NCI-H2227 treated with DMSO at 0.1 percent for 48 hours (cell line): ENCODE results near the gene GPR137B.

Source experiments
- DNase-seq: peaks from one replicate; lab custom pipeline; 2025; lab: John Stamatoyannopoulos, UW

GPR137B gene

GRCh38 chr1:236200925-236201324 is 58.6 kb downstream of the GPR137B start:
- no peak for DNase-seq

DNA sequence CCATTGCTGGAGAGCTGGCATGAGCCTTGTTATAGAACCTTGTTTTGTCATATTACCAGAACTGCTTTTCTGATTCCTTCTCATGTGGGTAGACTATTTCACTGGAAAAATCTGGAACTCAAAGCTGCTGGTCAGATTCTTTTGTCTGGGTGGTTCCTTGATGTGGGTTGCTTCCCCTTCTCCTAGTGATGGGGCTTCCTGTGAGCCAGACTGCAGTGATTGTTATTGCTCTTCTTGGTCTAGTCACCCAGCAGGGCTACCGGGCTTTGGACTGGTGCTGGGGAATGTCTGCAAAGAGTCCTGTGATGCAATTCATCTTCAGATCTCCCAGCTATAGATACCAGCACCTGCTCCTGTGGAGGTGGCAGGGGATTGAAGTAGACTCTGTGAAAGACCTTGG is 59.4 kb downstream of the GPR137B start:
- no peak for DNase-seq

DNA sequence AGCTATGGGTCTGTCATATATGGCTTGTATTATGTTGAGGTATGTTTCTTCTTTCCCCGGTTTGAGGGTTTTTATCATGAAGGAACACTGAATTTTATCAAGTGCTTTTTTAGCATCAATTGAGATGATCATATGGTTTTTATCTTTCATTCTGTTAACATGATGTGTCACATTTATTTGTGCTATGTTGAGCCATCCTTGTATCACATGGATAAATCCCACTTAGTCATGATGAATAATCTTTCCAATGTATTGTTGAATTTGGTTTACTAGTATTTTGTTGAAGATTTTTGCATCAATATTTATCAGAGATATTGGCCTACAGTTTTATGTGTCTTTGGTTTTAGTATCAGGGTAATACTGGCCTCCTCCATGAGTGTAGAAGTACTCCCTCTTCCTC is 61.7 kb downstream of the GPR137B start:
- DNase-seq: no peak

GRCh38 chr1:236204656-236205055 is 62.3 kb downstream of the GPR137B start:
- DNase-seq: no peak

- no peak for DNase-seq
Measured at GRCh38 chr1:236206548-236206947, 64.2 kb downstream of the GPR137B start.

DNA sequence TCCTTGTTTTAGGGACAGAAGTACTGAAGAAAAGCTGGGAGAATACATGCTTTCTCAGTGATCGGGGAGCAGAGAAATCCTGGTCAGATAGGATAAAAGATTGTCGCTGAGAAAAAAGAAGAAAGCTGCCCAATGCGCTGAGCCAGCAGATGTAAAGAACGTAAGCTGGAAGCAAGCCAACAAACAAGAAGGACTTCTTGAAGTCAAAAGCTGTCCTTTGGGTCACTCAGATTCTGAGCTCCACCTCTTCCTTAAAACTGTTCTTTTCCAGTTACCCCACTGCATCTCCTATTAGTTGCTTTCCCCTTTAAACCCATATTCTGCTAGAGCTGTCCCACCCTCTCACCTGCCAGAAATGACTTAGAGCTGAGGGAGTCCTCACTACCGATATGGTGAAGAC is 64.8 kb downstream of the GPR137B start:
- no peak for DNase-seq

DNA sequence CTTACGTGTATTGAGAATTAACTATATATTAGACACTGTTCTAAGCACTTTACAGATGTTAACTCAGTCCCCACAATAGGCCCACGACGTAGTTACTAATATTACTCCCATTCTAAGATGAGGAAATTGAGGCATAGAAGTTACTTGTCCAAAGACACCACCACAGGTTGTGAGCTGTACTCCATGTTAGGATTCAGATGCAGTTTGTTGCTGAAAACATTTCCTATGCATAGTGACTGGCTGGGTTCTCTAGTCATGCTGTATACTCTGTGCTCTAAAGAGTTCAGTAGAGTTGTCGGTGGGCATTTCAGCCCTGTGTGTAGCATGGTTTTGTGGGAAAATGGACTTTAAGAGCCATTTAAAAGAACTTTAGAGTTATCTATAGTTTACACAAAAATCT is 65.2 kb downstream of the GPR137B start:
- no peak for DNase-seq

DNA sequence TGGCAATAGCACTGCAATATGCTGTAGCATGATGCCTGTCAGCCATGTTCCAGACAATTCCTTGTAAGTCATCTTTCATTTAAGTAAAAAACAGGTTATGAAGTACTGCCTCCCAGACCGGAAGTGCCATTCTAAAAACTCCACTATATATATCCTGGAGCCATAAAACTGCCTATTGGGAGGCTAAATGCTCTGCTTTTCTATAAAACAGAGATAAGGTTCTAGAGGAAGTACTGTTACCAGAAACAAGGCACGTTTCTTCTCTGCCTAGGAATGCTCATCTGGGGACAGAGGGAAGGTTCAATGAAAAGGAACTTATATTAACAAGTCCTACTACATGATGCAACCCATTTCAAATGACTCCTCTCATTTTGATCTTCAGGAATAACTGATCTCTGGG is 66.8 kb downstream of the GPR137B start:
- DNase-seq: no peak

DNA sequence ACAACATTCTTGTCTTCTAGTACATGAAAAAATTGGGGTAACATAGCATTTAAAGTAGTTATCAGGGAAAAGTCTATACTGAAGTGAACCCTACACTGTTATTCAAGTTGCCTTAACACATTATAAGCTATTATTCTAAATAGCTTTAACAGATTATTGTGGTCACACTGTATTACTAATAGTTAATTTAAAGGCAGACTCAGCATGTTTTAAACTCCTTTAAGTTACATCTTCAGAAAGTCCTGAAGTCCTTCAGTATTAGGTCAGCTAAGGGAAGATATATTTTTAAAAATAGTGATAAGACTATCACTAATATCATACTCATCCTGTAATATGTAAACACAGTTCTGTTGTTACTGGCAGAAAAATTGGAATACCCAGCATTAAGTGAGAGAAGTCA is 67.4 kb downstream of the GPR137B start:
- DNase-seq: no peak

DNA sequence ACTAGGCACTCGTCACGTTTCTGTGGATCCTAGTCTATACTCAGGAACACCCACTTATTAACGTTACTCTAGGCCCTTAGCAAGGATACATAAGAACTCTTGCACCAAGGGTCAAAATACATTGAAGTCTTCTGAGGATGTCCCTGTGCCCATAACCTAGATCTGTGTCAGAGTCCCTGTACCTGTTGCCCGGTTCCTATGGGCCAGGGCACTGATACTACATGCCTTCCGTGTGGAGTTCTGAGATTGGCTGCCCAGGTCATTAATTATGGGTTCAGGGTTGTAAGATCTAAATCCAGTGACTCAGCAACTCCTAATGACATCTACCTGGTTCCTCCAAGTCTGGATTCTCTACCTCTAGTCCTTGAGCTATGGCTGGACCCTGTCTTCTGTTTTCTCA is 69.5 kb downstream of the GPR137B start:
- no peak for DNase-seq

DNA sequence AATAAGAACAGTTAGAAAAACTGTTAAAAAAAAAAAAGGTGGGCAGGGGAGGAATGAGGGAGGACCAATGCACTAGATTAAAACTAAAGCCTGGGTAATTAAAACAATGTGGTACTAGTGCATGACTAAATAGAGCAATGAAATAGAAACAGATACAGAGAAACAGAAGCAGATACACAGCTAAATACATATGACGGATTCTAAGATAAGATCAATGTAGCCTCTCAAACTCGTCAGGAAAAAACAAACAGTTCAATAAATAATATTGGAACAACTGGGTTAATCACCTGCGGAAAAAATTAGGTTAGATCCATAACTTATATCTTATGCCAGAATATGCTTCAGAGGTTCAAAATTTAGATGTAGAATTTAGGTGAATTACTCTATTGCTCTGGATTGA is 71.2 kb downstream of the GPR137B start:
- no peak for DNase-seq

DNA sequence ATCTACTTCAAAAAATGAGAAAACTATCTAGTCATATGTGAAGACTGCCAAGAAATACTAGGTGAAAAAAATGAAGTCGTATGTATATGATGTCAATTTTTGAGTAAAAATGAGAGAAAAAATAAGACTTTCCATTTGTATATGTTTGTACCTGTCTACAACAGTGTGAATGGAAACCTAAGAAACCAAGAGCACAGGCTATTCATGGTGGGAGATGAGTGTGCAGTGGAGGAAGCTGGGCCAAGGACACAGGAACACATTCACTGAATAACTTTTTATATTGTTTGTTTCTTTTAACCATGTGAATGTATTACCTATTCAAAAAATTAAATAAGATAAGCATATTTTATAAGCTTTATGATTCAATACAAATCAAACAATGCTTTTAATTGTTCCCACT is 72.4 kb downstream of the GPR137B start:
- DNase-seq: no peak

GRCh38 chr1:236220473-236220872 is 78.1 kb downstream of the GPR137B start:
- no peak for DNase-seq

DNA sequence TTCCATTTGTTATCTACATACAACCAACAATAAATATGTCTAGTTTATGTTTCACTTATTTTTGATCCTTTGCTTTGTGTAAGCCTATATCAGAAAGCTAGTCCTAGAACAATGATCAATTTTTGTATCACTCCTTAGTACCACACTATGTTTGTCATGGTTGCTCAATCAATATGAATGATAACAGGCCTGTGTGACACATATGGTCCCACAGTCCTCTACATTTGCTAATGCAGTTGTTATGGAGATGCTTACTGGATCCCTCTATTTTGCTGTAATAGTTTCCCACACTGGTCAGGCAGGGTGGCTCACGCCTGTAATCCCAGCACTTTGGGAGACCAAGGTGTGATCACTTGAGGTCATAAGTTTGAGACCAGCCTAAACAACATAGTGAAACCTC is 80.3 kb downstream of the GPR137B start:
- DNase-seq: no peak

DNA sequence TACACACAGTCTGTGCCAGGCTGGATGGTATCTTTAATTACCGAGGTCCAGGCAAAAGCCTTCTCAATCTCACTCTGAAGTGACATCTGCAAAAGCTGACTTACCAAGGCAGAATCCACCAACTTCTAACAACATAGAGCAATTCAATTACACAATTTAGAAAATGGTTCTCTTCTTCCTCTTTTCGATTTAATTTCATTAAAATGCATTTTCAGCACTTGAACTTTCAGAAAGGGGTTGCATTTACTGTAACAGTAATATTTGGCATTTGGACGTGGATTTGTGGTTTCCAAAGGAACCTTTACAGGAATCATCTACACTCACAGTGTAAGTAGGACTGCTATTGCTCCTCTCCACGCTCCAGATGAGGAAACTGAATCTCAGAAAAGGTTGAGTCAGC is 86.1 kb downstream of the GPR137B start:
- no peak for DNase-seq

GRCh38 chr1:236235116-236235515 is 92.8 kb downstream of the GPR137B start:
- DNase-seq: no peak

- no peak for DNase-seq
Measured at GRCh38 chr1:236239092-236239585, 96.8 kb downstream of the GPR137B start.

DNA sequence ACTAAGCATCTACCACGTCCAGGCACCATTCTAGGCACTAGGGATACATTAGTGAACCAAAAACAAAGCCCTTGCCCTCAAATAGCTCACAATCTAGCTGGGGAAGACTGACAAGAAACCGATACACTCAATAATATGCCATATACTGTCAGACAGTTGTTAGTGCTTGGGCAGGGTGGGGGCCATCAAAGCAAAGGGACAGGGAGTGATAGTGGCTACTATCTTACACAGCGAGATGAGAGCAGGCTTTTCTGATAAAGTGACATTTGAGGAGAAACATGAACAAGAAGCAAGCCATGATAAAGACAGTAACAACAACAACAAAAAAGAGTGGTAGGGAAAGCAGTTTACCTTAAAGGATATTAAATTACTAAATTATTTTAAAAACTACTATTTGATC is 98.3 kb downstream of the GPR137B start:
- no peak for DNase-seq

GRCh38 chr1:236242568-236242967 is 100.2 kb downstream of the GPR137B start:
- DNase-seq: no peak

DNA sequence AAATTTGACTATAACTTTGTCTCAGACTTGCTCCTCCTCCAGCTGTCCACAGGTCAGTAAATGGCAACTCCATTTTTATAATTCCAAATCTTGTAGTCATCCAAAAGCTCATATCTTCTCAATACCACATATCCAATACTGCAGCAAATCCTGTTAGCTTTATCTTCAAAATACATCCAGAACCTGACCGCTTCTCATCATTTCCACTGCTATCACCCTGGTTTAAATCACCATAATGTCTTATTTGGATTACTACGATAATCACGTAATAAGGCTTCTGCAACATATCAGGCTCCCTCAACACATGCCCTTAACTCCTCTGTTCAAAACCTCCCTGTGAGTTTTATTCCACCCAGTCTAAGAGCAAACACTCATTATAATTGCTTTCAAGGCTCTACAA is 104.9 kb downstream of the GPR137B start:
- DNase-seq: no peak

DNA sequence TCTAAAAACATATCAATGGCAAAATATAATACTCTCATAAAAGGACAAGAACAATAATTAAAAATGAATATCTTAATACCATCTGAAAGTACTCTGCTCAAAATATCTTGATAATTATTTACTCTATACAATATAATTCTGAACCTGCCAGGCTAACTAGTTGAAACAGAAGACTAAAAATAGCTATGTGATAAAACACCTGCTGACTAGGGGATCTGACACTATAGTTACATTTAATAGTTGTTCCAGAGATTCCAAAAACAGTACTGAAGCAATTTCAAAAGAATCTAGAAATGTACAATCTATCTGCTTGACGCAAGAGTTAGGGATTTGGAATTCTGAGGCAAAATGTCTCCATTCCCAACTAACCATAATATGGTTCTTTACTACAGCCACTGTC is 109.2 kb downstream of the GPR137B start:
- no peak for DNase-seq

DNA sequence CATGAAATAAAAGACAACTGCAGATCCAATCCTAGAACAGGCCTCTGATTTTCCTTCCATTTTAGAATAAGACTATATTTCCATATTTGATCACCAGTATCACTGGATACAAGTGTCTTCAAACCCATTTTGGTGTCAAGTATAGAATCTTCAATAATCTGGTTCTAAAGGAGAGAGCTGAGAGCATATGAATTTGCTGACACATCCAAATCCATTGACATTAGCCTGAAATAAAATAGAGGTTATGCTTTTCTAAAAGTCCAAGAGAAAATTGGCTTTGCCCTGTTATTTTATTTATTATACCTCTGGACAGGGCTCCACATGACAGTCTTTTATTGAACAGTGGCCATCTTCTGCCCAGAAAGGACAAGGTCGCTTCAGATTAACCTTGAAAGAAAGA is 110.8 kb downstream of the GPR137B start:
- no peak for DNase-seq

GRCh38 chr1:236253918-236254637 is 111.7 kb downstream of the GPR137B start:
- no peak for DNase-seq

GRCh38 chr1:236257216-236257615 is 114.9 kb downstream of the GPR137B start:
- no peak for DNase-seq
